B cell (primary cell): ENCODE measurements around the gene NOTCH1. TPM values are rescaled to one million over a fixed set of nuclear protein-coding genes. Genes with fewer than 3 reads are reported as not detected.

Source experiments
- ATAC-seq: fragments of 200-7000 bp; cut with Tn5 transposase; one replicate; pipeline ENCODE4 v1.10.0; 2021; ENCODE audit warnings: low read depth, mild to moderate bottlenecking, moderate number of reproducible peaks, moderate library complexity
- CTCF ChIA-PET: fragments of 350-600 bp; sonication (Branson Sonifier 250); formaldehyde crosslinking; loops from one replicate; lab custom pipeline; 2021; ENCODE audit warnings: antibody characterized with exemption, inconsistent platforms; lab: Charles Lee
- POLR2A ChIA-PET: fragments of 350-600 bp; sonication (Branson Sonifier 250); formaldehyde crosslinking; loops from one replicate; lab custom pipeline; 2021; ENCODE audit warnings: antibody characterized with exemption; lab: Charles Lee
- DNase-seq: peaks from one replicate; pipeline ENCODE4 v3.0.0; 2013
- H2AFZ ChIP-seq: 2 replicates; pipeline ENCODE4 v1.6.1; 2012; ENCODE audit warnings: mild to moderate bottlenecking, low read depth, low read length; ENCODE audit not compliant: insufficient read depth, poor library complexity, severe bottlenecking
- H3K27ac ChIP-seq, 2 donors: 1 replicate in 1 of 2; 2 replicates in 1 of 2; pipeline ENCODE4 v1.5.1; 2012 to 2013; ENCODE audit warnings: low read length in 2 of 2, mild to moderate bottlenecking in 2 of 2, moderate library complexity in 1 of 2
- H3K27me3 ChIP-seq, 4 experiments: fragments of 200-600 bp in 1 of 4; sonication (generic) in 1 of 4; replicated peaks in 1 of 4; 1 replicate in 2 of 4; 2 replicates in 2 of 4; pipeline versions ENCODE4 v1.6.1 to v1.7.0; 2013 to 2016; ENCODE audit warnings: low read length in 3 of 4, mild to moderate bottlenecking in 2 of 4, mixed read lengths in 1 of 4, moderate library complexity in 1 of 4; ENCODE audit not compliant: insufficient read depth in 4 of 4, control insufficient read depth in 3 of 4; ENCODE audit errors: control extremely low read depth in 1 of 4
- H3K36me3 ChIP-seq, 2 experiments: replicated peaks in 1 of 2; 1 replicate in 1 of 2; 2 replicates in 1 of 2; pipeline versions ENCODE4 v1.6.1 to v1.7.1; 2013; ENCODE audit warnings: low read length in 1 of 2; ENCODE audit not compliant: insufficient read depth in 2 of 2, control insufficient read depth in 1 of 2; ENCODE audit errors: control extremely low read depth in 1 of 2, extremely low read depth in 1 of 2
- H3K4me1 ChIP-seq, 2 donors: fragments of 200-600 bp in 1 of 2; sonication (generic) in 1 of 2; 1 replicate in 1 of 2; 2 replicates in 1 of 2; pipeline versions ENCODE4 v1.5.1 to v1.6.1; 2013 to 2017; ENCODE audit warnings: low read length in 2 of 2; ENCODE audit not compliant: control insufficient read depth in 2 of 2, insufficient read depth in 2 of 2
- H3K4me2 ChIP-seq: replicated peaks from 2 replicates; pipeline ENCODE3; 2012; ENCODE audit warnings: mild to moderate bottlenecking, low read depth, low read length; ENCODE audit not compliant: poor library complexity, severe bottlenecking
- H3K4me3 ChIP-seq, 5 experiments: fragments of 200-600 bp in 1 of 5; sonication (generic) in 1 of 5; 1 replicate in 3 of 5; 2 replicates in 2 of 5; pipeline versions ENCODE4 v1.5.1 to v1.7.0; 2011 to 2016; ENCODE audit warnings: low read length in 4 of 5, mild to moderate bottlenecking in 4 of 5, low read depth in 2 of 5, control low read depth in 1 of 5, moderate library complexity in 1 of 5; ENCODE audit not compliant: insufficient read depth in 1 of 5; ENCODE audit errors: control extremely low read depth in 1 of 5, extremely low read depth in 1 of 5
- H3K79me2 ChIP-seq: fragments of 200-600 bp; sonication (generic); one replicate; pipeline ENCODE4 v1.6.0; 2016; ENCODE audit warnings: low read length; ENCODE audit not compliant: control insufficient read depth, insufficient read depth
- H3K9ac ChIP-seq: fragments of 200-600 bp; sonication (generic); 2 replicates; pipeline ENCODE4 v1.6.1; 2017; ENCODE audit warnings: mild to moderate bottlenecking, low read length, moderate library complexity
- H3K9me3 ChIP-seq, 3 donors: one replicate each; pipeline versions ENCODE4 v1.6.1 to v1.7.1; 2013; ENCODE audit warnings: low read length in 2 of 3; ENCODE audit not compliant: control insufficient read depth in 2 of 3, insufficient read depth in 1 of 3; ENCODE audit errors: control extremely low read depth in 1 of 3
- H4K20me1 ChIP-seq: 2 replicates; pipeline ENCODE4 v1.6.0; 2012; ENCODE audit warnings: mild to moderate bottlenecking, low read length; ENCODE audit not compliant: insufficient read depth, control insufficient read depth, poor library complexity, severe bottlenecking
- H3K27ac Mint-ChIP-seq: one replicate; pipeline ENCODE4 v1.8.0; 2021; ENCODE audit warnings: mixed read lengths
- H3K27me3 Mint-ChIP-seq: one replicate; pipeline ENCODE4 v1.8.0; 2021; ENCODE audit warnings: mixed read lengths
- H3K4me1 Mint-ChIP-seq: one replicate; pipeline ENCODE4 v1.8.0; 2021; ENCODE audit warnings: mixed read lengths
- H3K4me3 Mint-ChIP-seq: one replicate; pipeline ENCODE4 v1.8.0; 2021; ENCODE audit warnings: mixed read lengths
- H3K9me3 Mint-ChIP-seq: one replicate; pipeline ENCODE4 v1.8.0; 2022; ENCODE audit warnings: mixed read lengths; ENCODE audit not compliant: insufficient read depth
- CTCF ChIP-seq: fragments of 200-600 bp; IDR thresholded peaks from one replicate; pipeline ENCODE4 v1.8.0; 2022; ENCODE audit warnings: antibody characterized with exemption, mild to moderate bottlenecking
- EZH2 ChIP-seq: IDR thresholded peaks from 2 replicates; pipeline ENCODE4 v1.6.1; 2012; ENCODE audit warnings: borderline replicate concordance, low read depth, mild to moderate bottlenecking, moderate library complexity, low read length; ENCODE audit not compliant: insufficient read depth, poor library complexity, severe bottlenecking
- WGBS: methylation state at CpG from one replicate; pipeline ENCODE4 v1.1.5; 2013; ENCODE audit warnings: missing lambda C conversion rate; ENCODE audit not compliant: insufficient coverage; 5-methylcytosine and 5-hydroxymethylcytosine counted together
- intact Hi-C: fragments of 100-400 bp; cut with micrococcal nuclease; formaldehyde crosslinking; loops from one replicate; pipeline ENCODE4 v1.10.0; 2022
- polyA plus RNA-seq: library from polyadenylated mRNA; depleted of rRNA; stranded (reverse); fragments of >200 nt; gene quantifications from 2 replicates; pipeline ENCODE4 v1.2.3, GENCODE V29; 2012
- total RNA-seq, 2 donors: library from RNA; stranded (reverse); fragments of 120-200 nt in 1 of 2; gene quantifications; 1 replicate in 1 of 2; 2 replicates in 1 of 2; pipeline versions ENCODE4 v1.2.3 to v1.2.4, GENCODE V29; 2013 to 2022

NOTCH1 gene
- total and polyA plus RNA-seq, 2 donors (not counting 1 experiment from before 2014, with no cell fraction given) = 16.6 to 38.5 TPM

GRCh38 chr9:136502196-136502595 is 43.7 kb downstream of the NOTCH1 start:
- no peaks in the 10 kb centered on the region for H3K9me3 ChIP-seq
- ChIA-PET POLR2A (no interaction called here), CTCF (no interaction called here)
- H3K27ac ChIP-seq = no peak overlapping the region
- Mint-ChIP-seq H3K27ac (no peak overlapping the region), H3K27me3 (no peaks in the 10 kb centered on the region), H3K4me3 (no peak overlapping the region), H3K4me1 (no peaks in the 10 kb centered on the region), H3K9me3 (no peaks in the 10 kb centered on the region)
- TF ChIP-seq EZH2 = no peak
- no peak for TF ChIP-seq CTCF
- no peak overlapping the region for H3K9ac ChIP-seq
- 98% methylated on average over 31 of the region's 38 CpGs for WGBS
- H4K20me1 ChIP-seq = peaks cover 17% of the 10 kb centered on the region
- H3K4me2 ChIP-seq = no peak overlapping the region
- ATAC-seq = no peak
- no peak overlapping the region for H3K4me3 ChIP-seq
- H3K79me2 ChIP-seq = no peaks in the 10 kb centered on the region
- no peak for DNase-seq
- no peak overlapping the region for H2AFZ ChIP-seq
- intact Hi-C loops = no loop called here
- H3K27me3 ChIP-seq = no peaks in the 10 kb centered on the region
- H3K4me1 ChIP-seq = no peaks in the 10 kb centered on the region
- peaks cover 0 to 78% of the 10 kb centered on the region in 2 experiments for H3K36me3 ChIP-seq

- H3K27me3 Mint-ChIP-seq = no peaks in the 10 kb centered on the region
- CTCF ChIA-PET = no interaction called here
- TF ChIP-seq EZH2 (no peak), CTCF (no peak)
- no peak overlapping the region for H3K4me3 ChIP-seq
- H3K79me2 ChIP-seq = no peaks in the 10 kb centered on the region
- H3K27ac Mint-ChIP-seq = no peak overlapping the region
- no peak for DNase-seq
- peaks cover 17% of the 10 kb centered on the region for H4K20me1 ChIP-seq
- WGBS = 97% methylated on average over 22 of the region's 23 CpGs
- peaks cover 0 to 76% of the 10 kb centered on the region in 2 experiments for H3K36me3 ChIP-seq
- H3K4me2 ChIP-seq = no peak overlapping the region
- no peaks in the 10 kb centered on the region for H3K27me3 ChIP-seq
- H3K4me1 Mint-ChIP-seq = no peaks in the 10 kb centered on the region
- intact Hi-C loops = no loop called here
- ATAC-seq = no peak
- H2AFZ ChIP-seq = no peak overlapping the region
- H3K27ac ChIP-seq = no peak overlapping the region
- no peak overlapping the region for H3K9ac ChIP-seq
- no peak overlapping the region for H3K4me3 Mint-ChIP-seq
- no peaks in the 10 kb centered on the region for H3K9me3 Mint-ChIP-seq
- no peaks in the 10 kb centered on the region for H3K4me1 ChIP-seq
- no peaks in the 10 kb centered on the region for H3K9me3 ChIP-seq
- POLR2A ChIA-PET = no interaction called here
Observed at GRCh38 chr9:136501686-136502085, 44.2 kb downstream of the NOTCH1 start.
